Ectodermal cell (in vitro differentiated cells): Measurements from ENCODE around the gene OAF.

ENCODE experiments used
- H3K27ac ChIP-seq: 2 replicates; pipeline ENCODE4 v1.7.0; 2013; ENCODE audit warnings: mild to moderate bottlenecking, low read depth, low read length; ENCODE audit not compliant: insufficient read depth, poor library complexity, severe bottlenecking
- H3K27me3 ChIP-seq: 2 replicates; pipeline ENCODE4 v1.7.0; 2013; ENCODE audit warnings: mild to moderate bottlenecking, low read length; ENCODE audit not compliant: insufficient read depth, control insufficient read depth, poor library complexity, severe bottlenecking
- H3K36me3 ChIP-seq: one replicate; pipeline ENCODE4 v1.7.0; 2013; ENCODE audit warnings: low read length; ENCODE audit not compliant: control insufficient read depth, insufficient read depth
- H3K4me1 ChIP-seq: one replicate; pipeline ENCODE4 v1.7.0; 2013; ENCODE audit warnings: low read length; ENCODE audit not compliant: control insufficient read depth, insufficient read depth
- H3K4me3 ChIP-seq: 2 replicates; pipeline ENCODE4 v1.7.0; 2013; ENCODE audit warnings: low read depth, low read length, control low read depth; ENCODE audit not compliant: insufficient read depth
- H3K9me3 ChIP-seq: 2 replicates; pipeline ENCODE4 v1.7.0; 2013; ENCODE audit warnings: mild to moderate bottlenecking, low read length, moderate library complexity; ENCODE audit not compliant: control insufficient read depth
- WGBS, 2 experiments: methylation state at CpG; one replicate each; pipeline ENCODE4 v1.1.7; 2013; ENCODE audit warnings: missing lambda C conversion rate in 2 of 2; 5-methylcytosine and 5-hydroxymethylcytosine counted together

OAF gene

GRCh38 chr11:120256779-120257178 lies 45.9 kb downstream of the OAF start:
- no peak overlapping the region for H3K27ac ChIP-seq
- WGBS, 2 experiments = 100% methylated on average over 1 to 2 of the region's 2 CpGs
- peaks cover 27% of the 10 kb centered on the region for H3K27me3 ChIP-seq
- no peaks in the 10 kb centered on the region for H3K9me3 ChIP-seq
- H3K4me1 ChIP-seq = peaks cover 7% of the 10 kb centered on the region
- H3K4me3 ChIP-seq = no peak overlapping the region
- H3K36me3 ChIP-seq = no peaks in the 10 kb centered on the region

GRCh38 chr11:120257346-120257745 lies 46.5 kb downstream of the OAF start:
- peaks cover 7% of the 10 kb centered on the region for H3K4me1 ChIP-seq
- no peak overlapping the region for H3K4me3 ChIP-seq
- H3K27ac ChIP-seq = no peak overlapping the region
- H3K9me3 ChIP-seq = no peaks in the 10 kb centered on the region
- 91 to 92% methylated on average over 9 of the region's 9 CpGs for WGBS, 2 experiments
- no peaks in the 10 kb centered on the region for H3K36me3 ChIP-seq
- H3K27me3 ChIP-seq = peaks cover 27% of the 10 kb centered on the region

- Histone ChIP-seq H3K4me3 (no peak overlapping the region), H3K36me3 (no peaks in the 10 kb centered on the region), H3K27me3 (peaks cover 27% of the 10 kb centered on the region), H3K4me1 (peaks cover 7% of the 10 kb centered on the region), H3K27ac (no peak overlapping the region), H3K9me3 (no peaks in the 10 kb centered on the region)
- WGBS, 2 experiments = 92 to 95% methylated on average over 3 of the region's 3 CpGs
These were observed 47.8 kb downstream of the OAF start for GRCh38 chr11:120258661-120259060.

DNA sequence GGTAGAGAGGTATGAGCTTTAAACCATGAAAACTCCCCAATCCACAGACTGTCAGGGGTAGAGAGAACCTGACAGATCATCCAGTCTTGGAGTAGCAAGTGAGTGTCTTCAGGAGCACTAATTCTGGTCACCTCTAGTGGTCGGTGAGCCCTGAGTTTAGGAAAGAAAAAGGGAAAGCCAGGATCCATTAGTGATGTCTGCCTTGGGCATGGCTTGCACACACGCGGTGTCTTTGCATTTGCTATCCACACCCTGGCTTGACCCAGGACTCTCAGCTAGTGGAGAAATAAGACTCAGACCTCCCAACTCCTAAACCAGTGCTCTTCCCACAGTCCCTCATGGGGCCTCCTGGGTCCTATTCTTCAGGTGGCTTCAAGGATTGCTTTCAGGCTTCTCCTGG lies 48.4 kb downstream of the OAF start:
- H3K27ac ChIP-seq = no peak overlapping the region
- H3K4me1 ChIP-seq = peaks cover 7% of the 10 kb centered on the region
- H3K36me3 ChIP-seq = no peaks in the 10 kb centered on the region
- peaks cover 26% of the 10 kb centered on the region for H3K27me3 ChIP-seq
- no peaks in the 10 kb centered on the region for H3K9me3 ChIP-seq
- no peak overlapping the region for H3K4me3 ChIP-seq
- WGBS, 2 experiments = 80 to 88% methylated on average over 3 of the region's 3 CpGs

- Histone ChIP-seq H3K27me3 (peaks cover 17% of the 10 kb centered on the region), H3K4me1 (peaks cover 7% of the 10 kb centered on the region), H3K36me3 (no peaks in the 10 kb centered on the region), H3K9me3 (no peaks in the 10 kb centered on the region), H3K4me3 (no peak overlapping the region), H3K27ac (no peak overlapping the region)
- 91 to 95% methylated on average over 7 of the region's 7 CpGs for WGBS, 2 experiments
These were observed 49.2 kb downstream of the OAF start for GRCh38 chr11:120259988-120260565.

GRCh38 chr11:120260616-120261015 lies 49.8 kb downstream of the OAF start:
- peaks cover 4% of the 10 kb centered on the region for H3K4me1 ChIP-seq
- WGBS, 2 experiments = 94 to 97% methylated on average over 7 of the region's 7 CpGs
- no peaks in the 10 kb centered on the region for H3K9me3 ChIP-seq
- no peak overlapping the region for H3K27ac ChIP-seq
- H3K4me3 ChIP-seq = no peak overlapping the region
- H3K36me3 ChIP-seq = no peaks in the 10 kb centered on the region
- H3K27me3 ChIP-seq = peaks cover 12% of the 10 kb centered on the region

- Histone ChIP-seq H3K27ac (no peak overlapping the region), H3K27me3 (peaks cover 5% of the 10 kb centered on the region), H3K4me1 (no peaks in the 10 kb centered on the region), H3K9me3 (no peaks in the 10 kb centered on the region), H3K4me3 (no peak overlapping the region), H3K36me3 (no peaks in the 10 kb centered on the region)
These were observed 50.5 kb downstream of the OAF start for GRCh38 chr11:120261321-120261720.

GRCh38 chr11:120261931-120262330 lies 51.1 kb downstream of the OAF start:
- Histone ChIP-seq H3K9me3 (no peaks in the 10 kb centered on the region), H3K27ac (no peak overlapping the region), H3K4me1 (no peaks in the 10 kb centered on the region), H3K4me3 (no peak overlapping the region), H3K27me3 (no peaks in the 10 kb centered on the region), H3K36me3 (no peaks in the 10 kb centered on the region)
- WGBS, 2 experiments = 75 to 92% methylated on average over 3 of the region's 3 CpGs

DNA sequence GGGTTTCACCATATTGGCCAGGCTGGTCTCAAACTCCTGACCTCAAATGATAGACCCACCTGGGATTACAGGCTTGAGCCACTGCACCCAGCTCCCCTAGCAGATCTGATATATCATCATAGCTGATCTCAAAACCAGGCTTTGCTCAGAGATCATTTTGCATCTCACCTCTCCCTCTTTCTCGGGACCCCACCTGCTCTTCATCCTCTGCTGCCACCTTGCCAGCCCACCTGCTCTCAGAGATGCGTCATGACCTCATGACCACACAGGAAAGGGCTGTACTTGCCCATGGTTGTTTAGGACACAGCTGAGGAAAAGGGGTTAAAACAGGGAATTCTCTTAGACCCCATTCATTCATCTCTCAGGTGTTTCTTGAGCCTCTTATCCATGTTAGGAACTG lies 56.5 kb downstream of the OAF start:
- no peaks in the 10 kb centered on the region for H3K27me3 ChIP-seq
- no peak overlapping the region for H3K27ac ChIP-seq
- H3K4me1 ChIP-seq = peaks cover 3% of the 10 kb centered on the region
- H3K36me3 ChIP-seq = no peaks in the 10 kb centered on the region
- WGBS, 2 experiments = 94 to 95% methylated on average over 2 of the region's 2 CpGs
- H3K9me3 ChIP-seq = no peaks in the 10 kb centered on the region
- no peak overlapping the region for H3K4me3 ChIP-seq

- no peaks in the 10 kb centered on the region for H3K27me3 ChIP-seq
- H3K4me1 ChIP-seq = peaks cover 3% of the 10 kb centered on the region
- WGBS, 2 experiments = 94 to 95% methylated on average over 5 of the region's 5 CpGs
- H3K9me3 ChIP-seq = no peaks in the 10 kb centered on the region
- no peak overlapping the region for H3K4me3 ChIP-seq
- no peak overlapping the region for H3K27ac ChIP-seq
- no peaks in the 10 kb centered on the region for H3K36me3 ChIP-seq
These were observed 57.9 kb downstream of the OAF start for GRCh38 chr11:120268686-120269085.

GRCh38 chr11:120270386-120270785 lies 59.6 kb downstream of the OAF start:
- Histone ChIP-seq H3K36me3 (no peaks in the 10 kb centered on the region), H3K4me1 (peaks cover 3% of the 10 kb centered on the region), H3K27me3 (no peaks in the 10 kb centered on the region), H3K27ac (no peak overlapping the region), H3K4me3 (no peak overlapping the region), H3K9me3 (no peaks in the 10 kb centered on the region)
- 85 to 97% methylated on average over 1 of the region's 1 CpG for WGBS, 2 experiments
